Colonic mucosa (tissue), 4 donors: Measurements from ENCODE around the gene ZCCHC7. TPM values are rescaled to one million over a fixed set of nuclear protein-coding genes. Genes with fewer than 3 reads are reported as not detected.

Source experiments
- DNase-seq: peaks from one replicate; pipeline ENCODE4 v3.0.0-alpha.2; 2020
- H3K27ac ChIP-seq: fragments of 200-600 bp; one replicate; pipeline ENCODE4 v1.8.0; 2021
- H3K27me3 ChIP-seq: fragments of 200-600 bp; one replicate; pipeline ENCODE4 v1.8.0; 2021
- H3K36me3 ChIP-seq: fragments of 200-600 bp; one replicate; pipeline ENCODE4 v1.8.0; 2021
- H3K4me1 ChIP-seq: fragments of 200-600 bp; one replicate; pipeline ENCODE4 v1.8.0; 2021; ENCODE audit warnings: mild to moderate bottlenecking
- H3K4me3 ChIP-seq: fragments of 200-600 bp; one replicate; pipeline ENCODE4 v1.8.0; 2021
- H3K9ac ChIP-seq, 2 donors: one replicate each; pipeline ENCODE4 v1.7.0; 2013; ENCODE audit warnings: control low read depth in 2 of 2, low read depth in 2 of 2, low read length in 2 of 2
- H3K9me3 ChIP-seq: fragments of 200-600 bp; one replicate; pipeline ENCODE4 v1.8.0; 2021
- CTCF ChIP-seq: fragments of 200-600 bp; IDR thresholded peaks from one replicate; pipeline ENCODE4 v1.8.0; 2022; ENCODE audit warnings: antibody characterized with exemption, mild to moderate bottlenecking
- intact Hi-C: fragments of 100-400 bp; cut with DNase I; formaldehyde crosslinking; loops from one replicate; pipeline ENCODE4 v1.14.1; 2022
- total RNA-seq, 2 donors: library from RNA; stranded (reverse); fragmentation: NEBNext Ultra II Directional in 1 of 2; extraction: Animal tissue kit (Norgen Biotek cat#: 25700) in 1 of 2; gene quantifications; one replicate each; pipeline ENCODE4 v1.2.1, GENCODE V29; 2021
- donor health status: healthy.
- donor health status: DM: no; HTN: no; CAD: no.
- donor health status: DM: no; HTN: no; CAD: no.

Gene ZCCHC7
- total RNA-seq, 2 donors from 2014 or later: 14.6 to 15.9 TPM

GRCh38 chr9:37404590-37404989 lies 284.2 kb downstream of the ZCCHC7 start:
- Histone ChIP-seq H3K4me1 (no peaks in the 10 kb centered on the region), H3K9me3 (no peaks in the 10 kb centered on the region), H3K27me3 (no peaks in the 10 kb centered on the region), H3K9ac (no peak overlapping the region), H3K36me3 (no peaks in the 10 kb centered on the region), H3K27ac (no peak overlapping the region), H3K4me3 (no peak overlapping the region)
- no peak for DNase-seq
- no peak for TF ChIP-seq CTCF
- intact Hi-C loops: no loop called here

DNA sequence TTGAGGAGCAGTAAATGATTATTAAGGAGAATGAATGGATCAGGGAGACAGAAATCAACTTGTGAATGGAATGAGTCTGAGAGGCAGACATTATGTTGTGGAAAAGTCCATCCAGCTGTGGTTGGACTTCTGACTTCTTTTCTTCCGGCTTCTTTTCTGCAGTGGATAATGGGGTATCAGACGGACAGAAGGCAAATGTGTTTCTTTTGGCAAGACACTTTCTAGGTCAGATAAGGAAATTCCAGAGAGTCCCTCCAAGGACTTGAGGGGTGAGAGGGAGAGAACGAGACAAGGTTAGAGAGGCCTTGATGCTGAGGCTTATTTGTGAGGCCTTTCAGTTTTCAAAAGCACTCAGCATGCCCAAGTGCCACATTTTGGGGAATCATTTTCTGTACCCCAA lies 285.0 kb downstream of the ZCCHC7 start:
- H3K4me3 ChIP-seq: no peak overlapping the region
- H3K4me1 ChIP-seq: no peaks in the 10 kb centered on the region
- H3K27me3 ChIP-seq: no peaks in the 10 kb centered on the region
- intact Hi-C loops: no loop called here
- DNase-seq: no peak
- TF ChIP-seq CTCF: no peak
- no peak overlapping the region for H3K9ac ChIP-seq
- no peak overlapping the region for H3K27ac ChIP-seq
- no peaks in the 10 kb centered on the region for H3K9me3 ChIP-seq
- H3K36me3 ChIP-seq: no peaks in the 10 kb centered on the region

GRCh38 chr9:37405764-37406380 lies 285.5 kb downstream of the ZCCHC7 start:
- Histone ChIP-seq H3K4me3 (no peak overlapping the region), H3K27ac (no peak overlapping the region), H3K9ac (no peak overlapping the region), H3K27me3 (no peaks in the 10 kb centered on the region), H3K4me1 (no peaks in the 10 kb centered on the region), H3K9me3 (no peaks in the 10 kb centered on the region), H3K36me3 (no peaks in the 10 kb centered on the region)
- no peak for TF ChIP-seq CTCF
- intact Hi-C loops: no loop called here
- no peak for DNase-seq

DNA sequence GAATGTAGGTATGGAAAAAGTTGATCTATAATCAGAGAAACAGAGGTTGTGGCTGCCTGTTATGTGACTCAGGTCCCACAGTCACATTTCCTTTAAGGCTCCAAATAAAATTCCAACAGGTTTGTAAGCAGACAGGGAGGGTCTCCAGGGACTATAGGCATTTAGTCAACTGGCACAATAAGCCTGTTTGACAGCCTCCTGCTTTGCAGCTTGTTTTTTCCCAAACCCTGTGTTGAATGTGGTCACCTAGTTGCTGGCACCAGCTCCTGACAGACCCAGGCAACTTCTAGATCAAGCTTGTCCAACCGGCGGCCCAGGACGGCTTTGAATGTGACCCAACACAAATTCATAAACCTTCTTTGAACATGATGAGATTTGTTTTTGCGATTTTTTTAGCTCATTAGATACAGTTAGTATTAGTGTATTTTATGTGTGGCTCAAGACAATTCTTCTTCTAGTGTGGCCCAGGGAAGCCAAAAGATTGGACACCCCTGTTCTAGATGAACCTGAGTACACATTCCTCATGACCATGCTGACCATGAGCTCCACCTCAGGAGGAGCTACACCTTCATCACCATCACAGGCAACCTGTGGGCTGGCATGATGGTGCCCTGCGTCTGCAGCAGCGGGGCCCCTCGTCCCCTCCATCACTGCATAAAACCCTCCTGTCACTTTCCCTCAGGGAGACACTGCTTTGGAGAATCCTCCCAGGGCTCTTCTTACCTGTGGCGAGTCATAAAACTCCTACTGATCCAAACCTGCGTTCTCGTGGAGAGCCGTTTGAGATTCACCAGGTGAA lies 286.4 kb downstream of the ZCCHC7 start:
- Histone ChIP-seq H3K4me3 (no peak overlapping the region), H3K27ac (no peak overlapping the region), H3K4me1 (no peaks in the 10 kb centered on the region), H3K27me3 (no peaks in the 10 kb centered on the region), H3K9me3 (no peaks in the 10 kb centered on the region), H3K9ac (no peak overlapping the region), H3K36me3 (no peaks in the 10 kb centered on the region)
- intact Hi-C loops: no loop called here
- DNase-seq: no peak
- no peak for TF ChIP-seq CTCF

DNA sequence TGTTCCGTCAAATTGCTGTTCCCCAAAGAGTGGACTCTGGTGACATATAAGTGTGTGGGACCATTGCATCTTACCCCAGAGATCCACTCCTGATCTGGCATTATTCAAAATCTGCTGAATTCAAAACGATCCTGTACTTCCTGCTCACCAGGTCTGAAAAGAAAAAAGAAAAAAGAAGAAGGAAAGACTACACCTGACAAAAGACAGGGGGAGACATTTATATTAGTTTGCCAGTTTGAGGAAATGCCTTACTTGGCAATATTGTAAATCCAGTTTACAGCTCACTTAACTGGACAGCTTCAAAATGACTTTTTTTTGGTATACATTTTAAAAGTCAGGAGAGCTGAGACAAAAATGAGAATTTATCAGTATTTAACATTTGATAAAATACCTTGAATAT lies 287.1 kb downstream of the ZCCHC7 start:
- H3K27me3 ChIP-seq: no peaks in the 10 kb centered on the region
- no peaks in the 10 kb centered on the region for H3K36me3 ChIP-seq
- no peak overlapping the region for H3K9ac ChIP-seq
- no peak for DNase-seq
- H3K4me1 ChIP-seq: no peaks in the 10 kb centered on the region
- H3K9me3 ChIP-seq: no peaks in the 10 kb centered on the region
- intact Hi-C loops: no loop called here
- no peak overlapping the region for H3K4me3 ChIP-seq
- no peak for TF ChIP-seq CTCF
- no peak overlapping the region for H3K27ac ChIP-seq

Other genes with a start within 250 kb of the ZCCHC7 start
- under 1 TPM; 0.08 to 0.32 TPM for gene PAX5, start 86.3 kb upstream of the ZCCHC7 start, total RNA-seq